Measurements from ENCODE around the gene TMEM181.
"Not testable (repeated sequence)": the region's sequence is repeated elsewhere in the genome, so short reads cannot be mapped to it uniquely, and the experiment has no call there.

The TMEM181 gene

GRCh38 chr6:158674342-158675131 lies 114.6 kb downstream of the TMEM181 start:
- Histone ChIP-seq H3K36me3 (ENCODE audit: insufficient read depth, low read length) (no peaks in the 10 kb centered on the region), H3K27me3 (ENCODE audit: insufficient read depth, low read length) (no peaks in the 10 kb centered on the region), H3K27ac (ENCODE audit: low read depth, low read length) (no peak overlapping the region), H3K79me2 (ENCODE audit: control insufficient read depth, insufficient read depth, low read length, unreplicated experiment) (no peaks in the 10 kb centered on the region), H3K4me3 (ENCODE audit: low read depth, low read length) (no peak overlapping the region), H3K4me1 (ENCODE audit: control insufficient read depth, insufficient read depth, low read length, unreplicated experiment) (no peaks in the 10 kb centered on the region), H2AFZ (ENCODE audit: low read length, unreplicated experiment) (no peak overlapping the region)

- H3K79me2 ChIP-seq (ENCODE audit: control insufficient read depth, insufficient read depth, low read length, unreplicated experiment); H3K4me3 ChIP-seq (ENCODE audit: low read depth, low read length); H3K27ac ChIP-seq (ENCODE audit: low read depth, low read length); H3K36me3 ChIP-seq (ENCODE audit: insufficient read depth, low read length); H3K27me3 ChIP-seq (ENCODE audit: insufficient read depth, low read length); H3K4me1 ChIP-seq (ENCODE audit: control insufficient read depth, insufficient read depth, low read length, unreplicated experiment); H2AFZ ChIP-seq (ENCODE audit: low read length, unreplicated experiment): not testable (repeated sequence)
These were observed 117.2 kb downstream of the TMEM181 start for GRCh38 chr6:158677094-158677493.

- no peaks in the 10 kb centered on the region for H3K4me1 ChIP-seq (ENCODE audit: control insufficient read depth, insufficient read depth, low read length, unreplicated experiment)
- no peaks in the 10 kb centered on the region for H3K79me2 ChIP-seq (ENCODE audit: control insufficient read depth, insufficient read depth, low read length, unreplicated experiment)
- no peaks in the 10 kb centered on the region for H3K27me3 ChIP-seq (ENCODE audit: insufficient read depth, low read length)
- no peak overlapping the region for H3K27ac ChIP-seq (ENCODE audit: low read depth, low read length)
- no peak overlapping the region for H3K4me3 ChIP-seq (ENCODE audit: low read depth, low read length)
- H2AFZ ChIP-seq (ENCODE audit: low read length, unreplicated experiment): no peak overlapping the region
- H3K36me3 ChIP-seq (ENCODE audit: insufficient read depth, low read length): no peaks in the 10 kb centered on the region
These were observed 118.2 kb downstream of the TMEM181 start for GRCh38 chr6:158677906-158678578.

- no peaks in the 10 kb centered on the region for H3K27me3 ChIP-seq (ENCODE audit: insufficient read depth, low read length)
These were observed 120.1 kb downstream of the TMEM181 start for GRCh38 chr6:158680015-158680414.

GRCh38 chr6:158680481-158680880 lies 120.6 kb downstream of the TMEM181 start:
- no peaks in the 10 kb centered on the region for H3K4me1 ChIP-seq (ENCODE audit: control insufficient read depth, insufficient read depth, low read length, unreplicated experiment)
- no peaks in the 10 kb centered on the region for H3K36me3 ChIP-seq (ENCODE audit: insufficient read depth, low read length)
- H2AFZ ChIP-seq (ENCODE audit: low read length, unreplicated experiment): no peak overlapping the region
- H3K27ac ChIP-seq (ENCODE audit: low read depth, low read length): no peak overlapping the region
- no peaks in the 10 kb centered on the region for H3K79me2 ChIP-seq (ENCODE audit: control insufficient read depth, insufficient read depth, low read length, unreplicated experiment)
- no peak overlapping the region for H3K4me3 ChIP-seq (ENCODE audit: low read depth, low read length)
- H3K27me3 ChIP-seq (ENCODE audit: insufficient read depth, low read length): no peaks in the 10 kb centered on the region

More at GRCh38 chr6:158680015-158680414, 120.1 kb downstream of the TMEM181 start:
- H3K4me1 ChIP-seq (ENCODE audit: control insufficient read depth, insufficient read depth, low read length, unreplicated experiment): no peaks in the 10 kb centered on the region
- no peak overlapping the region for H3K27ac ChIP-seq (ENCODE audit: low read depth, low read length)
- no peaks in the 10 kb centered on the region for H3K79me2 ChIP-seq (ENCODE audit: control insufficient read depth, insufficient read depth, low read length, unreplicated experiment)
- no peak overlapping the region for H2AFZ ChIP-seq (ENCODE audit: low read length, unreplicated experiment)
- no peaks in the 10 kb centered on the region for H3K36me3 ChIP-seq (ENCODE audit: insufficient read depth, low read length)
- H3K4me3 ChIP-seq (ENCODE audit: low read depth, low read length): no peak overlapping the region

- Histone ChIP-seq H3K27ac (ENCODE audit: low read depth, low read length) (no peak overlapping the region), H2AFZ (ENCODE audit: low read length, unreplicated experiment) (no peak overlapping the region), H3K79me2 (ENCODE audit: control insufficient read depth, insufficient read depth, low read length, unreplicated experiment) (no peaks in the 10 kb centered on the region), H3K27me3 (ENCODE audit: insufficient read depth, low read length) (no peaks in the 10 kb centered on the region), H3K36me3 (ENCODE audit: insufficient read depth, low read length) (no peaks in the 10 kb centered on the region), H3K4me1 (ENCODE audit: control insufficient read depth, insufficient read depth, low read length, unreplicated experiment) (peaks cover 4% of the 10 kb centered on the region), H3K4me3 (ENCODE audit: low read depth, low read length) (no peak overlapping the region)
These were observed 124.4 kb downstream of the TMEM181 start for GRCh38 chr6:158684311-158684710.

GRCh38 chr6:158684745-158685324 lies 124.9 kb downstream of the TMEM181 start:
- Histone ChIP-seq H3K36me3 (ENCODE audit: insufficient read depth, low read length) (no peaks in the 10 kb centered on the region), H3K27ac (ENCODE audit: low read depth, low read length) (no peak overlapping the region), H2AFZ (ENCODE audit: low read length, unreplicated experiment) (no peak overlapping the region), H3K27me3 (ENCODE audit: insufficient read depth, low read length) (no peaks in the 10 kb centered on the region), H3K4me3 (ENCODE audit: low read depth, low read length) (no peak overlapping the region), H3K4me1 (ENCODE audit: control insufficient read depth, insufficient read depth, low read length, unreplicated experiment) (peaks cover 4% of the 10 kb centered on the region), H3K79me2 (ENCODE audit: control insufficient read depth, insufficient read depth, low read length, unreplicated experiment) (no peaks in the 10 kb centered on the region)

All from ACC112 (cell line).